Measurements from ENCODE around the gene SERP2. TPM values are rescaled to one million over a fixed set of nuclear protein-coding genes. Genes with fewer than 3 reads are reported as not detected.

SERP2 gene
- total RNA-seq, 1 donor = 9.5 TPM

- H3K4me3 ChIP-seq (ENCODE audit: low read depth, low read length) = no peak overlapping the region
- no peak for DNase-seq (ENCODE audit: low read depth)
- no peak for TF ChIP-seq CTCF (IDR thresholded peaks at IDR 0.05; ENCODE audit: insufficient read depth, low read length)
These were observed 38.2 kb downstream of the SERP2 start for GRCh38 chr13:44411841-44412240.

GRCh38 chr13:44412346-44412935 is 38.8 kb downstream of the SERP2 start:
- H3K4me3 ChIP-seq (ENCODE audit: low read depth, low read length) = no peak overlapping the region
- DNase-seq (ENCODE audit: low read depth) = no peak
- no peak for TF ChIP-seq CTCF (IDR thresholded peaks at IDR 0.05; ENCODE audit: insufficient read depth, low read length)

- no peak for DNase-seq (ENCODE audit: low read depth)
- H3K4me3 ChIP-seq (ENCODE audit: low read depth, low read length) = no peak overlapping the region
These were observed 39.5 kb downstream of the SERP2 start for GRCh38 chr13:44413095-44413494.

GRCh38 chr13:44414716-44415115 is 41.1 kb downstream of the SERP2 start:
- DNase-seq (ENCODE audit: low read depth) = no peak
- no peak overlapping the region for H3K4me3 ChIP-seq (ENCODE audit: low read depth, low read length)
- no peak for TF ChIP-seq CTCF (IDR thresholded peaks at IDR 0.05; ENCODE audit: insufficient read depth, low read length)

More at GRCh38 chr13:44413095-44413494, 39.5 kb downstream of the SERP2 start:
- no peak for TF ChIP-seq CTCF (IDR thresholded peaks at IDR 0.05; ENCODE audit: insufficient read depth, low read length)

- no peak for TF ChIP-seq CTCF (IDR thresholded peaks at IDR 0.05; ENCODE audit: insufficient read depth, low read length)
- no peak for DNase-seq (ENCODE audit: low read depth)
- no peak overlapping the region for H3K4me3 ChIP-seq (ENCODE audit: low read depth, low read length)
These were observed 42.2 kb downstream of the SERP2 start for GRCh38 chr13:44415815-44416214.

- no peak for DNase-seq (ENCODE audit: low read depth)
- H3K4me3 ChIP-seq (ENCODE audit: low read depth, low read length) = no peak overlapping the region
- TF ChIP-seq CTCF (IDR thresholded peaks at IDR 0.05; ENCODE audit: insufficient read depth, low read length) = no peak
These were observed 42.7 kb downstream of the SERP2 start for GRCh38 chr13:44416301-44416700.

GRCh38 chr13:44416744-44417143 is 43.1 kb downstream of the SERP2 start:
- TF ChIP-seq CTCF (IDR thresholded peaks at IDR 0.05; ENCODE audit: insufficient read depth, low read length) = no peak
- no peak overlapping the region for H3K4me3 ChIP-seq (ENCODE audit: low read depth, low read length)
- no peak for DNase-seq (ENCODE audit: low read depth)

All from fibroblast of the aortic adventitia (primary cell).